HG02973 (cell line): Measurements from ENCODE around the gene KCTD15.
"Not testable (repeated sequence)": the region's sequence is repeated elsewhere in the genome, so short reads cannot be mapped to it uniquely, and the experiment has no call there.

ENCODE experiments used
- ATAC-seq: cut with Tn5 transposase; IDR thresholded peaks from one replicate; pipeline ENCODE4 v1.9.1; 2021; ENCODE audit warnings: moderate library complexity; ENCODE audit not compliant: unreplicated experiment

Gene KCTD15

GRCh38 chr19:33813391-33814101, 16.9 kb downstream of the KCTD15 start:
- no peak for ATAC-seq

GRCh38 chr19:33814181-33815165, 17.8 kb downstream of the KCTD15 start:
- ATAC-seq: no peak

DNA sequence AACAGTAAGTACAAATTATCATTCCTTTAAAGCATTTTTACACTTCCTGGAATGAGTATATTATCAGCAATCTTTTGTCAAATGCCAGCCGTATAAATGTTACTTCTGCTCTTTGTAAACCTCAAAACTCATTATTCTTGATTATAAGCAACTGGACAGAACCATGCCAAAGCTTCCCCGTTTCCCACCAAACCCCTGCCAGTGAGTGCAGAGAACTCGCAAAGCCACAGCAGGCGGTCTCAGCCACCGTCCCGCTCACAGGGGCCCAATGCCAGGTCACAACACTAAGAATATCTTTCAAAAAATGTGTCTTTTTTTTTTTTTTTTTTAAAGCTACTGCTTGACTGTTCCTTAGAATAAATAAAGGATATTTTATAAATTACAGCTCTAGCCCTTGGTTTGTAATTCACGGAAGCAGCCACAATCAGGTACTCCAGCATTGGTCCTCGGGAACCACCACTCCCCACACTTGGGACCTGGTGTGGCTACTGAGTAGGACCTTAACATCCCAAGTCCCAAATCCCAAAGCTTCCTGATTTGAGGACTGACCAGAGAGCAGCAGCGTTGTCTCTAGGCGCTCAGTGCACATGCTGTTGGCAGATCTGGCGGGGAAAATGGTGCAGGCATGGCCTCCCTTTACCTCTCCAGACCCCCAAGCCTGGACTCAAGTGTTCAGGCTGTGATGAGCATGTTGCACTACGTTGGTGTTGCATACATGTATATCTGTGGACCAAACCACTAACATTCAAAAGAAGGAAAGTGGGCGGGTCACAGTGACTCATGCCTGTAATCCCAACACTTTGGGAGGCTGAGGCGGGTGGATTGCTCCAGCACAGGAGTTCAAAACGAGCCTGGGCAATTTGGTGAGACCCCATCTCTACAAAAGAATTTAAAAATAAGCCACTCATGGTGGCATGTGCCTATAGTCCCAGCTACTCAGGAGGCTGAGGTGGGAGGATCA, 19.0 kb downstream of the KCTD15 start:
- no peak for ATAC-seq

GRCh38 chr19:33818411-33818810, 21.7 kb downstream of the KCTD15 start:
- no peak for ATAC-seq

GRCh38 chr19:33819078-33819477, 22.4 kb downstream of the KCTD15 start:
- ATAC-seq: not testable (repeated sequence)

DNA sequence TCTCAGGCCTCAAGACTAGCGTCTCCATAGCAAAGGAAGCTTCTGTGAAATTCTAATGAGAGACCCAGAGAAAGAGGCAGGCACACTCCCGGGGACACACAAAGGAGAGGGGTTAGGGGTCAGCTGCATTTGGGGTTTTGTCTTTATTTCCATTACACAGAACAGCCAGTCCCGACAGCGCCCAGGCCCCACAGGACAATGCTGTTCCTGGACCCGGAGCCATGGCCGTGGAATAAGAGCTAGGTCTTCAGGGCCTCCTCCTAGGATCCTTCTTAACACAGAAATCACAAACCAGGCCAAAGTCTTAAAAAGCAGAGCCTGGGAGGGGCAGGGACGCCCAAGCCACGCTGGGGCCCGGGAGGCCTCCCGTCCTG, 22.8 kb downstream of the KCTD15 start:
- ATAC-seq: no peak

DNA sequence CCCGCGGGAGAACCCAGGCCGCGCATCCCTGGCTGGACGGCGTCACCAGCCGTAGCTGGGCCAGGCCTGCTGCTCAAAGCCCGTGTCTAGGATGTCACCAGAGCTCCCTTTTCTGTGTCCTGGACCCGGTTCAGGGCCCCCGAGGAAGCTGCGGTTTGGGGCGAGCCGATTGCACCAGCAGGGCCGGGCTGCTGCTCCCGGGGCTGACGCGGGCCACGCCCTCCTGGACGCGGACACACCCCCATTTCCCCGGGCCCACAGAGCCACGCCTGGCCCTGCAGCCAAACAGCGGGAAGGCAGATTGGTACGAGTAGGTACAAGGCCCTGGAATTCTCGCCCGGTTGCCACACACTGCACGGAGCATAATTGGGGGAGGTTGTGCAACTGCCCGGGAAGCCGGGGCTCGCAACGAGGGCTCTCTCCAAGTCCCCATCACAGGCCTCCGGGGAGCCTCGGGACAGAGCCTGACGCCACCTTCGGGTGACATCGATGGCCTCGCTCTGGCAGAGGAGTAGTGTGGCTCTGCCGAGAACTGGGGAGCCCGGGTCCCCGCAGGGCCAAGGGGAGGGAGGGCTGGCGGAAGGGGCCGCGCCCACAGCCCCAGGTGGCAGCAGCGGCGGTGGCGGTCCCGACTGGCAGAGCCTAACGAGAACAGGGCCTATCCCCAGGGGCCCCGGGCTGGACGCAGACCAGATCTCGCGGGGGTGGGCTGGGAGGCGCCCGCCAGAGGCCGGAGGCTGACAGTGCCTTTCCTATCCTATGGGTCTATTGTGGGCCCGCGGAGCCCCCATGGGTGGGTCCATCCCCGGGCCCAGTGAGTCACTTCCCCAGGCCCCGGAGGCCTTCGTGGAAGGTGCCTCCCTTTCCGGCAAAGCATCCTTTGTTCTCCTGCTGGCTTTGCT, 23.5 kb downstream of the KCTD15 start:
- ATAC-seq: no peak

DNA sequence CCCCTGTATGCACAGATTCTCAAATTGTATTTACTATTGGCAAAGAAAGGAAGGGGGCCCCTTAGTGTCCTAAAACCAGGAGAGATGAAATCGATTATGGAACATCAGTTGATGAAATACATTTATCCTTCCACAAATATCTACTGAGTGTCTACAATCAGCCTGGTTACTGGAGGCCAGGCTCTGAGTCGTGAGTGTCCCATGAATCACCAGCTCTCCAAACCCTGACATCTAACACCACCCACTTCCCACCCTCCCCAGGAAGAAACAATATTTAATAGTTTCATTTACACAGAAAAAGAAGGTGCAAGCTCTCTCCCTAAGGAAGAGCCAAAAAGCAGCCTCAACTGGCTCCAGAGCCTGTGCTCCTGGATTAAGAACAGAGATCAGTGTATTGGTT, 25.2 kb downstream of the KCTD15 start:
- ATAC-seq: no peak

GRCh38 chr19:33823341-33823740, 26.7 kb downstream of the KCTD15 start:
- no peak for ATAC-seq

DNA sequence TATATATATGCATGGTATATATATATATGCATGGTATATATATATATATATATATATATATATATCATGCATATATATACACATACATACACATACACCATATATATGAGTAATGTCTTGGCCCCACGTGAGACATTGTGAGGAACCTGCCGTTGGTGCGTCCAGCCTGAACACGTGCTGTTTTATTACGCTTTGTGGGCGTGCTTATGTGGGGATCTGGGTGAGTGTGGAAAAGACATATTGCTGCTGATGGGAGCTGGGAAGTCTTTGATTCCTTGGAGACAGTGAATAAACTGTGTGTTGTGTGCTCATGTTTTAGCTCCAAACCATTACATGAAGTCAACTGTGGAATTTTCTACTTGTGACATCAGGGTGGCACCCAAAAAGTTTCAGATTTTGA, 28.9 kb downstream of the KCTD15 start:
- ATAC-seq: no peak

DNA sequence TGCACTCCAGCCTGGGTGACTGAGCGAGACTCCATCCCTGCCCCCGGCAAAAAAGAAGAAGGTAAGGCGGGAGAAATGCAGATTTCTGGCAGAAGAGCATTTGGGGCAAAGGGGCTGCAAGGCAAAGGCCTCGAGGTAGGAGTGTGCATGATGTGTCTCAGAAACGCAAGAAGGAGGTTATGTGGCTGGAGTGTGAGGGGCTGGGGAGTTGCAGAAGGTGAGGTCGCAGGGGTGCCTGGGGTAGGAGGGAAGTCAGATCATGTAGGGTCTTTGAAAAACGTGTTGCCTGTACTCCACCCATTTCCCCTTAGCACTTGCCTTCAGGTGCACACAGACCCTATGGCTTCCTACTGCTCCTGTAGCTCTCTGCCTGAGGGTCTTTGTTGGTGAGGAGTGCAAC, 29.9 kb downstream of the KCTD15 start:
- no peak for ATAC-seq

DNA sequence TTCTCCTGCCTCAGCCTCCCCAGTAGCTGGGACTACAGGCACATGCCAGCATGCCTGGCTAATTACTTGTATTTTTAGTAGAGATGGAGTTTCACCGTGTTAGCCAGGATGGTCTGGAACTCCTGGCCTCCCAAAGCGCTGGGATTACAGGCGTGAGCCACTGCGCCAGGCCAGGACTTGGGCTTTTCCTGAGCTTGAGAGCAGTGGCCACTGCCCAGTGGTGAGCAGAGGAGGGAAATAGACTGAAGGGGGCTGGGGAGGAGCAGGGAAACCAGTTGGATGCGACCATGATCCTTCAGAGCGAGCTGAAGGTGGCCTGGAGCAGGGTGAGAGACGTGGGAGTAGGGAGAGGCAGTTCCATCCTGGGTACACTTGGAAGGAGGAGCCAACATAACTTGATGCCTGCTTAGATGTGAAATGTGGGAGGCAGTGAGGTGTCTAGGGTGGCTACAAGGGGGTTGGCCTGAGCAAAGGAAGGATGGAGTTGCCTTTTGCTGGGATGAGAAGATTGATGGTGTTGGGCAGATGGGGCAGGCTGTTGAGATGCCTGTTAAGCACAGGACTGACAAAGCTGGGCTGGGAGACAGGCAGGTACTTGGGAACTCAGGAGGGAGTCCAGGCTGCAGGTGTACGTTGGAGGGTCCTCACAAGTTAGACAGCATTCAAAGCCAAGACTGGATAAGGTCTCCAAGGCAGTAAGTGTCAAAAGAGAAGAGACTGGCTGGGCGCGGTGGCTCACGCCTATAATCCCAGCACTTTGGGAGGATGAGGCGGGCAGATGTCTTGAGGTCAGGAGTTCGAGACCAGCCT, 31.8 kb downstream of the KCTD15 start:
- ATAC-seq: no peak

- no peak for ATAC-seq
Measured at GRCh38 chr19:33830264-33830663, 33.6 kb downstream of the KCTD15 start.

- ATAC-seq: no peak
Measured at GRCh38 chr19:33831825-33832224, 35.2 kb downstream of the KCTD15 start.

GRCh38 chr19:33832633-33833032, 36.0 kb downstream of the KCTD15 start:
- no peak for ATAC-seq

- ATAC-seq: no peak
Measured at GRCh38 chr19:33840382-33840781, 43.7 kb downstream of the KCTD15 start.

DNA sequence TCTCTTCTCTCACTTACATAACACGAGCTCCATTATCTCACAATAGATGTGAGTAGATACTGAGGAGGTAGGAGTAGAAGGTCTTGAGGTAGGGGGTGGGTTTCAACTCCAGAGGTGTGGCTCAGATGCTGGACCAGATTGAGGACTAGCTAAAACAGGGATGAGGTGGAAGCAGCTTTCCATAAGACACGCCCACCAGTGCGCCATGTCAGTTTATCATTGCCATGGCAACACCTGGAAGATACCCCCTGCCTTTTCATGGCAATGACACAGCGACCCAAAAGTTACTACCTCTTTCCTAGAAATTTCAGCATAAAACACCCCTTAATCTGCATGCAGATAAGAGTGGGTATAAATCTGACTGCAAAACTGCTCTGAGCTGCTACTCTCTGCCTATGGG, 44.1 kb downstream of the KCTD15 start:
- no peak for ATAC-seq

DNA sequence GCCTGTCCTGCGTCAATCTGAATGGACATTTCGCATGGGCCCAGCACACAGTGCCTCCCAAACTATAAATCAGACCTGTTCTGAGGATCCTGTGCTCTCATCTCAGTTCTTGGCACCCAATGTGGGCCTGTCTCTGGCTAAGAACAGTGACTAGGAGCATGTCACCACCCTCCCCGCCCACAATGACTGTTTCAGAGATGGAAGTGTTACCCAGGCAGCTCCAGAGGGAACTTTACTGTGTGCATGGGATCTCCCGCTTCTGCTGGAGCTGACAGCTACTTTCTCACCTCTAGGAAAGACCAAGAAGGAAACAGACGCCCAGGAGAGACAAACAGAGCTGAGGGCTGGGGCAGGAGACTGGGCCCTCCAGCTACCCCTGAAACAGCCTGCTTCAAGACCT, 45.0 kb downstream of the KCTD15 start:
- ATAC-seq: no peak

DNA sequence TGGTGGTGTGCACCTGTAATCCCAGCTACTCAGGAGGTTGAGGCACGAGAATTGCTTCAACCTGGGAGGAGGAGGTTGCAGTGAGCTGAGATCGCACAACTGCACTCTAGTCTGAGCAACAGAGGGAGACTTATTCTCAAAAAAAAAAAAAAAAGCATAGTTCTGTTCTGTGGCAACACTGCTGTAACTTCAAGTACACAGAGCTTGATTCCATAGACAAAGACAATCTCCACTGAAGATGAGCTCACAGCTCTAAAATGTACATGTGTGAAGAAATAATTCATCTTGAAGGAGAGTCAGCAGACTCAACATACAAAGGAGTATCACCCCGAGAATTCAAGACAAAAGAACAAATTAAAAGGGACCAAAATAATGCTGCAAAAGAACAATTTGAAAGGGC, 47.8 kb downstream of the KCTD15 start:
- ATAC-seq: no peak
